Hematopoietic multipotent progenitor cell treated with erythropoietin and hydrocortisone succinate and interleukin-3 and kit ligand, for 15 days (in vitro differentiated cells): ENCODE results near the gene ZNF689.
A peak's percentile ranks its signal among the peaks of the same experiment; 100 is the strongest.
"Not testable (repeated sequence)": the region's sequence is repeated elsewhere in the genome, so short reads cannot be mapped to it uniquely, and the experiment has no call there.

Experiments
- DNase-seq: peaks from one replicate; pipeline ENCODE4 v3.0.0-alpha.2; 2015; ENCODE audit warnings: low spot score

The ZNF689 gene

DNA sequence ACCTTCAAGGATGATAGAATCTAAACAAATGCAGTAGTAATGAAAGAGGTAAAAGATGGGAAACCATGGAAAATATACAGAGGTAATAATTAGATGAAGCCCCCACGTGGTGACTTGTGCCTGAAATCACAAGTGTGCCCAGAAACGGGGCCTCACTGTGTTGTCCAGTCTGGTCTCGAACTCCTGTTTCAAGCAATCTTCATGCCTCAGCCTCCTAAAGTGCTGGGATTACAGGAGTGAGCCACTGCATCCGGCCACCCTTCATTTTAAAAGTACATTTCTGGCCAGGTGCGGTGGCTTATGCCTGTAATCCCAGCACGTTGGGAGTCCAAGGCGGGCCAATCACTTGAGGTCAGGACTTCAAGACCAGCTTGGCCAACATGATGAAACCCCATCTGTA, 26.4 kb upstream of the ZNF689 start:
- DNase-seq: no peak

DNA sequence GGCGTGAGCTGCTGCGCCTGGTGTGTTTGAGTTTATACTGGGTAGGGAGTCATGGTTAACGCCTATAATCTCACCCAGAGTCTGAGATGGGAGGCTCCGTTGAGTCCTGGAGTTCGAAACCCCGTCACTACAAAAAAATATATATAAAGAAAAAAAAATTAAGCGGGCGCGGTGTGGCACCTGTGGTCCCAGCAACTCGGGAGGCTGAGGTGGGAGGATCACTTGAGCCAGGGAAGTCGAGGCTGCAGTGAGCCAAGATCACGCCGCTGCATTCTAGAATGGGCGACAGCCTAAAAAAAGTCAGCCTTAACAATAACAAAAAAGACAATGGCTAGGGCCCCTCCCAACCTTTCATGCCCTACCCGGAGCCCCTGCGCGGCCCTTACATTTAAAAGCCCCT, 23.3 kb upstream of the ZNF689 start:
- DNase-seq: no peak

DNA sequence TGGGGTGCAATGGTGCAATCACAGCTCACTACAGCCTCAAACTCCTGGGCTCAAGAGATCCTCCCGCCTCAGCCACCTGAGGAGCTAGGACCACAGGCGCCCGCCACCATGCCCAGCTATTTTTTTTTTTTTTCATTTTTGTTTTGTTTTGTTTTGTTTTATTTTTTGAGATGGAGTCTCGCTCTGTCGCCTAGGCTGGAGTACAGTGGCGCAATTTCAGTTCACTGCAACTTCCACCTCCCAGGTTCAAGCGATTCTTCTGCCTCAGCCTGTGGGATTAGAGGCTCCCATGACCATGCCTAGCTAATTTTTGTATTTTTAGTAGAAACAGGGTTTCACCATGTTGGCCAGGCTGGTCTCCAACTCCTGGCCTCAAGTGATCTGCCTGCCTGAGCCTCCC, 22.3 kb upstream of the ZNF689 start:
- not testable (repeated sequence) for DNase-seq

DNA sequence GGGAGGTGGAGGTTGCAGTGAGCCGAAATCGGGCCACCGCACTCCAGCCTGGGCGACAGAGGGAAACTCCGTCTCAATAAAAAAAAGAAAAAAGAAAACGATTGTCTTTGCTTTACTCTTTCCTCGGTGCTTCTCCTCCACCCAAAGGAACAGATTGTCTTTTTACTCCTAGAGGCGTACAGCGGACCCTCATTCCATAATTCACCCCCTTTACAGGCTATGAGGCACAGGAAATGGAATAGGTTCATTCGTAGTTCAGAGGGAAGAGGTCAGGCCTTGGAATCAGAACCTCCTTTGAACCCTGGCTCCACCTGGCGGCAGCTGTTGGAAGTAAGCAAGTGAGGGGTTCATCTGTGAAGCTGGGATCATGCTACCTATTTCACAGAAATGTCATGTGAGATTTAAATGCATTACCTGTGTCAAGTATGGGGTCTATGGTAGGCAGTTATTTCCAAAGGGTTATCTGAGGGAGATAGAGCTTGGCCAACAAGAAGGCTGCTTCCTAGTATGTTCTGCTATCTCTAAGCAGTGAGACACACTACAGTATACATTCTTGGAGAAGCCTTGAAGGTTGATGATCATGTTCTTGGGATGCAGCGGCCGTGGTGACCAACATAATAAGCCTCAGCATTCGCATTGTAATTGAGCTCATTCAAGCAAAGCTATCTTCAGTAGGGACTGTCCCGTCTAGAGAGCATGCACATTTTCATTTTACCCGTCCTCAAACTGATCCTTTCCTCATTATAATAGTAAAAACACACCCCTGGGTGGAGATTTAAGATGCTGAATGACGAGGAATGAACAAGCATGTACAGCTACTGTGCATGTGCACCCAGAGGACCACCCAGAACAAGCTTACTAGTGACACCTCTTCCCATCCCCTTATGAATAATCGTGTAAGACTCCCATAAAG, 18.7 kb upstream of the ZNF689 start:
- peak; percentile 87 for DNase-seq

DNA sequence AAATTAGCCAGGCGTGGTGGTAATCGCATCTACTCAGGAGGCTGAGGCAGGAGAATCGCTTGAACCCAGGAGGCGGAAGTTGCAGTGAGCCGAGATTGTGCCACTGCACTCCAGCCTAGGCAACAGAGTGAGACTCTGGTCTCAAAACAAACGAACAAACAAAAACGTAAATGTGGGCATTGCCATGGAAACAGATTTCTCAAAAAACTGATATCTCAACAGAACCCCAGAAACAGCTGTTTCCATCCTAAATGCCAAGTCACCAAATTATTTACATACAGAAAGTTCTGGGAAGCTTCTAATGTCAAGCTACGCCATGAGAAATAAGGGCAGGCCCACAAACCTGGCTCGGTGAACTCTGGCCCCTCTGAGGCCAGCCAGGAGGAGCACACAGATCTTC, 16.0 kb upstream of the ZNF689 start:
- no peak for DNase-seq

DNA sequence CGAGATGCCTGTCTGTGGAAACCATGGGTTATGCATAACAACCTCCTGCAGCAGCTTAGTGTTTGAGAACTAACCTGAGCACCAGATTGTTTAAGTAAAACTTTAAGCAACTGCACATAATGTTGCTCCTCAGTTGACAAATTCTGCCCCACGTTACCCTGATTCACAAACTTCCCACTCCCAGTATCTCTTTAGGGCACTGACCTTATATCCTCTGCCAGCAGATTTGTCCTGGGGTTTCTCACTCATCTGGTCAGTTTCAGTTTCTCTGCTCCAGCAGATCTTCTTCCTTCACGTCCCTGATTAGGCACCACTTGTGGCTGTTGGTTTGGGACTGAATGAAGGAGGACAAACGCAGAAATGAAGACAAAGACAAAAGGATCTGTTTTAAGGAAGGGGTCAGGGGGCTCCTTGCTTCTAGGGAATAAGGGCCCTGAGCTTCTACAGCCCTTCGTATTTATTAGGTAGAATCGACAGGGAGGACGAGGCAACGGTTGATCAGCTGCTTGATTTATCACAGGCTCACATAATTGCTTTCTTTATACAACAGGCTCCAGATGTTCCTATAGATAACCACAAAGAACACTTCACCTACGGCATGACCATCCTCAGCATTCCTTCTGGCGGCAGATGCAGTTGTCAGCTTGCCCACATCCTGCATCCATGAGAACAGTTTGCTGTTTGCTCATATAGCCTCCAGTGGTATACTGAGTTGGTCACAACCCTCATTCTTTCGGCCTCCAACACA, 13.5 kb upstream of the ZNF689 start:
- no peak for DNase-seq

DNA sequence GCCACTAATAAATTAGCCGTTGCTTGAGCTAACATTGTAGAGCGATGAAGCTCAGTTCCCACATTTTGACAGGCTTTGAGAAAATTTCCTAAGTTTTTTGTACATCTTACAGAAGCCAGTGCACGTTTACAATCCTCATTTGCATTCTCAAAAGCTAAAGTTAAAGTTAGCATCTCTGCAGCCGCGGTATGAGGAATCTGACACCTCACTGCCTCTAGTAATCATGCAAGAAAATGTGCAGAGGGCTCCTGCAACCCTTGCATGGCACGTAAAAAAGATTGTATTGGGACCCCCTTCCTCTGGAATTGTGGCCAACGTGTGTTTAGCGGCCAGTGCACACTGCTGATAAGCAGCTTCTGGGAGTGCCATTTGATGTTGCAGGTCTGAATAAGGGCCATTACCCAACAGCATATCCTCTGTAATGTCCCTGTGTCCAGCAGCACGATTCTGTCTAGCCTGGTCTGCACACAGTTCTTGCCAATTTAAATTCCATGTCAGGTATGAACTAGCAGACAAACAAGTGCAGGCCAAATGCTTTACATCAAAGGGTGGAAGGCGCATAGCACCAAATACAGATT, 12.4 kb upstream of the ZNF689 start:
- DNase-seq: no peak

DNA sequence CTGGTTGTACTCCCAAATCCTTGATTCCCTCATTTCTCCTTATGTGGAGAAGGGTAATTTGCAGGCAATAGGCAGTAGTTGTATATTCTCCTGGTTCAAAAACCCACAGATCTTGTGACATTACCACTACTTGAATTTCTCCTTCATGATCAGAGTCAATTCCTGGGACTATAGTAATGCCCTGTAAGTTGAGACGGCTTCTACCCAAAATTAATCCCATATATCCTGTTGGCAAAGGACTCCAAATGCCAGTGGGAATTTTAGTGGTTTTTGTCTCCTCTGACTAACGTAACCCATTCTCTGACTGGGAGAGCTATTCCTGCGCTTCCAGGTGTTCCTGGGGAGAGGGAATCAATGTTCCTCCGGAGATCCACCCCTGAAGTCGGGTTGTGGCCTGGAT, 11.6 kb upstream of the ZNF689 start:
- DNase-seq: no peak

DNA sequence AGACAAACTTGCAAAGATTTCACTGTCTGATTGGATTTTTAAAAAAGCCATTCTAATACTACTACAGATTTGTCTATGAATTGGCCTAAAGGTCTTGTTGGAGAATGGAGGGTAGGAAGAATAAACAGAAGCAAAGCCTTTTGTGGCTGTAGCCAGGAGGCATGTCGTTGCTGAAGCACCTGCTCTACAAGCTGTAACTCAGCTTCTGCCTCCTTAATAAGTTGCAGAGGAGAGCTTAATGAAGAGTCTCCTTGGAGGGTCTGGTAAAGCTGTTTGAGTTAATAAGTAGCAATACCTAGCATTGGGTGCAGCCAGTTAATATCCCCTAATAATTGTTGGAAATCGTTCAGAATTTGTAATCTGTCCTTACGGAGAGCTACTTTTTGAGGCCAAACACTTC, 10.0 kb upstream of the ZNF689 start:
- DNase-seq: no peak

DNA sequence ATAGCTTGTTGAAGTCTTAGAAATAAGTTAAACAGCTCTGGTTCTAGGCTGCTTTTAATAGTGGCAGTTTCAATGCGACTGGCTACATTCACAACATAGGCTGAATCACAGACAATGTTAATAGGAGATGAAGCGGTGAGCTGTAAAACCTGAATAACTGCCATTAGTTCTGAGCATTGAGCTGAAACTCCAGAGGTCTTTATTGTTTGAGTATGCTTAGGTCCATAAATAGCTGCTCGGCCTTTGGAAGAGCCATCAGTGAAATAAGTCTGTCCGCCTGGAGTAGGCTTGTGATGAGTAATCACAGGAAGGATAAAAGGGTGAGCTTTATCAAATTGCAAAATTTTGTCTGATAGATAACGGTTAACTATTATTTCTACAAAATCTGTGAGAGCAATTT, 9.4 kb upstream of the ZNF689 start:
- DNase-seq: no peak

DNA sequence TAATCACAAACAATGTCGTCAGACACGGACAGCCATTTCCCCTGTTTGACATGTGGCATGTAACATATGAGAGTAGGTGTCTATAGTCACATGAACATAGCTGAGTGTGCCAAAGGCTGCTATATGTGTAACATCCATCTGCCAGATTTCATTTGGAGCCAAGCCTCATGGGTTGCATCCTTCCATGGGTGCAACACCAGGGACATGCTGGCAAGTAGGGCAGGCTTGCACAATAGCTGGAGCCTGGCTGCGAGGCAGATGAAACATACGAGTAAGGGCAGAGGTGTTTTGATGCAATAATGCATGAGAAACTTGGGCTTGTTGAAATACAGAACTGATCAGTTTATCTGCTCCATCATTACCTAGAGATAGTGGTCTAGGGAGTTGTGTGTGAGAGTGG, 9.0 kb upstream of the ZNF689 start:
- DNase-seq: no peak

DNA sequence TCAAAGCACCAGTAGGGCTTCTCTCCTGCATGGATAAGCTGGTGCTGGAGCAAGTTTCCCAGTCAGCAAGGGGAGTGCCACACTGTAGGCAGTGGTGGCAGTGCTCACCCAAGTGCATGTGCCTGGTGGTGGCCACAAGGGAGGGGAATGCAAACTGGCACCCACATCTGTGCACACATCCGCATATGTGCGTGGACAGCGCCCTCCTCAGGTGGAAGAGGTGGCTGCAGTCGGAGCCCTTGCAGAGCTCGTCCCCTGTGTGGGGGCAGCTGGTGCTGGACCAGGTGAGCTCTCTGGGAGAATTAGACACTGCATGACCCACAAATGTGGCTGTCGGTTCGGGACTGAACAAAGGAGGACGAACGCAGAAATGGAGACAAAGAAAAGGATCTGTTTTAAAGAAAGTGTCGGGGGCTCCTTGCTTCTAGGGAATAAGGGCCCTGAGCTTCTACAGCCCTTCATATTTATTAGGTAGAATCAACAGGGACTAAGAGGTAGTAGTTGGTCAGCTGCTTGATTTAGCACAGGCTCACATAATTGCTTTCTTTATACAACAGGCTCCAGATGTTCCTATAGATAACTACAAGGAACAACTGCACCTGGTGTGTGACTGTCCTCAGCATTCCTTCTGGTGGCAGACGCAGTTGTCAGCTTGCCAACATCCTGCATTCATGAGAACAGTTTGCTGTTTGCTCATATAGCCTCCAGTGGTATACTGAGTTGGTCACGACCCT, 5.3 kb upstream of the ZNF689 start:
- peak; percentile 58 for DNase-seq

DNA sequence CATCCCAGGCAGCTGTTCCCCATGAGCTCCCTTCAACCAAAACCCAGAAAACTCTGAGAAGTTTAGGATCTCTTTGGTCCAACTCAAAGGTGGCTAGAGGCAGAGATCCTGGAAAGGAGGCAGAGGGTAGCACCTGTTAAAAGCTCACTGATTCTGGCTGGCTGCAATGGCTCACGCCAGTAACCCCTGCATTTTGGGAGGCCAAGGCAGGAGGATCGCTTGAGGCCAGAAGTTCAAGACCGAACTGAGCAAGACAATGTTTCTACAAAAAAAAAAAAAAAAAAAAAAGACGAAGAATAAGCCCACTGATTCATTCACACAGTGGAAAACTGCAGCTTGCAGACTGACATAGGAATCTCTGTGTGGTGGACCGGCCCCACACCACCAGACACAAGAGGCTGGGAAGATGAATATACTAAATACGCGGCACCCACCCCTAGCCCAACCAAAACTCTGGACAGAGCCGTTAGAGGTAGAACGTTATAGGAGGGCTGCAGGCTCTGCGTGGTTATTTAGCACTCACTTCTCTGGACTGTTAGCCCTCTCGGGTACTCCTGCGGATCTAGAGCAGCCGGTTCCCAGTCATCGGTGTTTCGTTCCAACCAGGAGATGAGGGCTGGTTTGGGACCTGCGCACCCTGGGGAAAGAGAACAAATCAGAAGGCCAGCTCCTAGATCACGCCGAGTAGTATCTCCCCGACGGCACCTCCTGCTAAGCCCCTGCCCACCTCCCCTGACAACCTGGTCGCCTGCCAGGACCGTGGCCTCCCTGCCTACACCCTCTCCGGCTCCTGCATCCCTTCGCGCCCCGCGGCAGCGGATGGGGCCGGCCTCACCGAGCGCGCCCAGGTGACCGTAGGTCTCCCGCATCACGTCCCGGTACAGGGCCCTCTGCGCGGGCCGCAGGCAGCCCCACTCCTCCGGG, 925 bp downstream of the ZNF689 start:
- DNase-seq: peak; percentile 36

DNA sequence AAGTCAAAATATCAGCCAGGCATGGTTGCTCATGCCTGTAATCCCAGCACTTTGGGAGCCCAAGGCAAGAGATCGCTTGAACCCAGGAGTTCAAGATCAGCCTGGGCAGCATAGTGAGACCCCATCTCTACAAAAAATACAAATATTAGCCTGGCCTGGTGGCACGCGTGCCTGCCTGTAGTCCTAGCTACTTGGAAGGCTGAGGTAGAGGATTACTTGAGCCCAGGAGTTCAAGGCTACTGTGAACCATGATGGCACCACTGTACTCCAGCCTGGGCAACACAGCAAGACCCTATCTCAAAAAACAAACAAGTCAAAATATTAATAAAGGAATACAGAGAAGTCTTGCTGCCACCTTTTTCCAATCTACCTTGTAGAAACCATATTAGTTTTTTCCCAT, 4.2 kb downstream of the ZNF689 start:
- DNase-seq: no peak

DNA sequence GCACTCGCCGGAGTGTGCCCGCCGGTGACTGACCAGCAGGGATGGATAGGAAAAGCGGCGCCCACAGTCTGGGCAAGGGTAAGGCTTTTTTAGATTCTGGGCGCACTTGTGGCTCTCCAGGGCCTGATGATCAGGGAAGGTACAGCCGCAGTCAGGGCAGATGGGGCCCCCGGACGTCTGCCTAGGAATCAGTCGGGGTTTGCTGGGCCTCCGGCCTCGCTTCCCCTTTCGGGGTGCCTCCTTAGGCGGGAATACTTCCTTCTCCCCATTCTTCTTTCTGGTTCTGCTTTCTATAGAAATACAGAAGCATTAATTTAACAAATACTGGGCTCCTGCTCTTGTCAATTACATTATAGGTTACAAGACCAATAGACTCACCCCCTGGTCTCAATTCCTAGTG, 5.0 kb downstream of the ZNF689 start:
- DNase-seq: no peak

DNA sequence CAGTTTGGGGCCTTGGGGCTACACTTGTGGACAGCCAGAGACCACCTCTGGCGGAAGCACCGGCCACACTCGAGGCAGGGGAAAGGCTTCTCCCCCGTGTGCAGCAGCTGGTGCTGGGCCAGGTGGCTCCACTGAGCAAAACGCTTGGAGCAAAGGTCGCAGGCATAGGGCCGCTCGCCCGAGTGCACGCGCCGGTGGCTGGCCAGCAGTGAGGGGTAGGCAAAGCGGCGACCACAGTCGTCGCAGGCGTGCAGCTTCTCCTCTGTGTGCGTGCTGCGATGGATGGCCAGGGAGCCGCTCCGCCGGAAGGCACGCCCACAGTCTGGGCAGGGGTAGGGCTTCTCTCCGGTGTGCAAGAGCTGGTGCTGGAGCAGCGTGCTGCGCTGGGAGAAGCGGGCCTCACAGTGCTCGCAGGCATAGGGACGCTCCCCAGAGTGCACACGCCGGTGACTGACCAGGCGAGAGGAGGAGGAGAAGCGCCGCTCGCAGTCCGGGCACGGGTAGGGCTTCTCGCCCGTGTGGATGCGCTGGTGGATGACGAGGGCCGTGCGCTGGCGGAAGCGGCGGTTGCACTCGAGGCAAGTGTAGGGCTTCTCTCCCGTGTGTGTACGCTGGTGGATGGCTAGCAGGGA, 5.8 kb downstream of the ZNF689 start:
- DNase-seq: no peak

DNA sequence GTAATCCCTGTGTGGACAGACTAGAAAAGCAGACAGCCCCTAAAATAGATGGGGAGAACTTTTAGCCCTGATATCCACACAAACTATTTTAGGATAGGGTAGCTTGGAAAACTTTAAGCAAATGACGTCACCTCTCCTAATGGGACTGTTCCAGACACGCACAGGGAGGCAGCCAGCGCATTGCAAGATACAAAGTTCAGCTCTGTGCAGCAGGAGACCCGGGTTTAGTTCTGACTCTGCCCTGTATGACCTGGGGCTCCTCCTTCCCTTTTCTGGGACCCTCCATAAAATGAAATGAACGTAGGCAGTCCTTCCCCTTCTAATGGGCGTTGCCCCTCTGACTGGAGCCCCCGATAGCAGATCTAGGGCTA, 6.3 kb downstream of the ZNF689 start:
- no peak for DNase-seq

DNA sequence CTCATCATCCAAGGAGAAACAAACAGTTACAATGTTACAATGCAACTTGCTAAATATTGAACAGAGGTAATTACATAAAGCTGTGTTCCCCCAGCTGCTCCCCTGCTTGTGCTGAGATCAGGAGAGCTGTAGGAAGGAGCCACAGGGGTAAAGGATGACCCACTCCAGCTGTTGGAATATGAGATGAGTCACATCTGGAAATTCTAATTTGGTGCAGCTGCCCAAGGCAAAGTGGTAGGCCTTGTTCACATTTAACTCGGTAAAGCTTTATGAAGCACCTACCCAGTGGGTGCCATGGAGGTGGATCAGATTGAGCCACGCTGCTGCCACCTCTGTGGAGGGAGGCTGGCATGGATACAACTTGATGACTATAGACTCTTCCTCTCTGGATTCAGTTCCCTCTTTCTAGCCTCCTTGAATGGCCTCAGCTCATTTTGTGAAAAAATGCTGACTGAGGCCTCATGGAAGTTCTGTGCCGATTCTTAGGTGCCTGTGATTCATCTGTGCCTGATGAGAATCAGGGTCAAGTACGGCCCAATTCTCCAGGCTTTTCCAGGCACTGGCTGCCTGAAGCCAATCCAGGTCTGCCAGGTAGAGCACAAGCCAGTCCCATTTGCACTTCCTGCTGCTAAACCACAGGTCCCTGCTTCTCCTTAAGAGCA, 7.4 kb downstream of the ZNF689 start:
- DNase-seq: no peak

DNA sequence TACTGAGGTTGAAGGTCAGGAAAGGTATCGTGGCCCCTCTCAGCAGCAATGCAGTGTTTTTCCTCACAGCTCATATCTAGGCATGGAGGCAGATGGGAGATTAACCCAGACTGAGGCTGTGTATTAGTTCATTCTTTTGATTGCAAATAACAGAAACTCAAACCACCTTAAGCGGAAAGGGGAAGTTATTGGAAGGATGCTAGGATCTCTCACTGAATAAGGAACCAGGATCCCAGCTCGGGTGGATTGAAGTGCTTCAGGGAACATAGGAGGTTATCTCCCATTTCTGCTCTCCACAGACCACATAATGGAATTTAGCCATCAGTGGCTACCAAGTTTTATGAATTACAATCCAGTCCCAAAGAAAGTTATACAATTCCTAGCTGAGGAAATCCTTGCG, 8.2 kb downstream of the ZNF689 start:
- no peak for DNase-seq

DNA sequence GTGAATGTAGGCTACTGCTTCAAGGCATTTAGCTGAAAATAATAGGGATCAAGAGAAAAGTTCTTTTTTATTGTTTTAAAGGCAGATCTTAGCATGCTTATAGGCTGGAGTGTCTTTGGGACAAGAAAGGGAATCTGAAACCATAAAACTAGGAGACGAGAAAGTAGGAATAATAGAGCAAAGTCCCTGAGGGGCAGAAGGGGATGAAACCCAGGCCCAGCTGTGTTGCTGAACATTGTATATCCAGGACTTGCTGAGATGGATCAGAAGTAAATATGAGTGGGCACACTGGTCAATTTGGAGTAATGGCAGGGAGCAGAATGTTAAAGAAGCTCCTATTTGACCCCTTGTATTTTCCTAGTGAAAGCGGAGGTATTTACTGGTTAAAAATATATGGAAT, 9.3 kb downstream of the ZNF689 start:
- DNase-seq: no peak
